ENCODE measurements around the gene FAM83C. TPM values are rescaled to one million over a fixed set of nuclear protein-coding genes. Genes with fewer than 3 reads are reported as not detected.

The FAM83C gene
- total and polyA plus RNA-seq, 10 of the 15 experiments (the other 5 are each of a cell fraction or from before 2014, with no cell fraction given), result not detected

- TF ChIP-seq, protein P1, sequence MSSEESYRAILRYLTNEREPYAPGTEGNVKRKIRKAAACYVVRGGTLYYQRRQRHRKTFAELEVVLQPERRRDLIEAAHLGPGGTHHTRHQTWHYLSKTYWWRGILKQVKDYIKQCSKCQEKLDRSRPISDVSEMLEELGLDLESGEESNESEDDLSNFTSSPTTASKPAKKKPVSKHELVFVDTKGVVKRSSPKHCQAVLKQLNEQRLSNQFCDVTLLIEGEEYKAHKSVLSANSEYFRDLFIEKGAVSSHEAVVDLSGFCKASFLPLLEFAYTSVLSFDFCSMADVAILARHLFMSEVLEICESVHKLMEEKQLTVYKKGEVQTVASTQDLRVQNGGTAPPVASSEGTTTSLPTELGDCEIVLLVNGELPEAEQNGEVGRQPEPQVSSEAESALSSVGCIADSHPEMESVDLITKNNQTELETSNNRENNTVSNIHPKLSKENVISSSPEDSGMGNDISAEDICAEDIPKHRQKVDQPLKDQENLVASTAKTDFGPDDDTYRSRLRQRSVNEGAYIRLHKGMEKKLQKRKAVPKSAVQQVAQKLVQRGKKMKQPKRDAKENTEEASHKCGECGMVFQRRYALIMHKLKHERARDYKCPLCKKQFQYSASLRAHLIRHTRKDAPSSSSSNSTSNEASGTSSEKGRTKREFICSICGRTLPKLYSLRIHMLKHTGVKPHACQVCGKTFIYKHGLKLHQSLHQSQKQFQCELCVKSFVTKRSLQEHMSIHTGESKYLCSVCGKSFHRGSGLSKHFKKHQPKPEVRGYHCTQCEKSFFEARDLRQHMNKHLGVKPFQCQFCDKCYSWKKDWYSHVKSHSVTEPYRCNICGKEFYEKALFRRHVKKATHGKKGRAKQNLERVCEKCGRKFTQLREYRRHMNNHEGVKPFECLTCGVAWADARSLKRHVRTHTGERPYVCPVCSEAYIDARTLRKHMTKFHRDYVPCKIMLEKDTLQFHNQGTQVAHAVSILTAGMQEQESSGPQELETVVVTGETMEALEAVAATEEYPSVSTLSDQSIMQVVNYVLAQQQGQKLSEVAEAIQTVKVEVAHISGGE (CRISPR knock-in tag; IDR thresholded peaks at IDR 0.05), result no peak
Observed at GRCh38 chr20:35284267-35284991, 7.8 kb downstream of the FAM83C start, which contains the start of gene EIF6 (continued).

DNA sequence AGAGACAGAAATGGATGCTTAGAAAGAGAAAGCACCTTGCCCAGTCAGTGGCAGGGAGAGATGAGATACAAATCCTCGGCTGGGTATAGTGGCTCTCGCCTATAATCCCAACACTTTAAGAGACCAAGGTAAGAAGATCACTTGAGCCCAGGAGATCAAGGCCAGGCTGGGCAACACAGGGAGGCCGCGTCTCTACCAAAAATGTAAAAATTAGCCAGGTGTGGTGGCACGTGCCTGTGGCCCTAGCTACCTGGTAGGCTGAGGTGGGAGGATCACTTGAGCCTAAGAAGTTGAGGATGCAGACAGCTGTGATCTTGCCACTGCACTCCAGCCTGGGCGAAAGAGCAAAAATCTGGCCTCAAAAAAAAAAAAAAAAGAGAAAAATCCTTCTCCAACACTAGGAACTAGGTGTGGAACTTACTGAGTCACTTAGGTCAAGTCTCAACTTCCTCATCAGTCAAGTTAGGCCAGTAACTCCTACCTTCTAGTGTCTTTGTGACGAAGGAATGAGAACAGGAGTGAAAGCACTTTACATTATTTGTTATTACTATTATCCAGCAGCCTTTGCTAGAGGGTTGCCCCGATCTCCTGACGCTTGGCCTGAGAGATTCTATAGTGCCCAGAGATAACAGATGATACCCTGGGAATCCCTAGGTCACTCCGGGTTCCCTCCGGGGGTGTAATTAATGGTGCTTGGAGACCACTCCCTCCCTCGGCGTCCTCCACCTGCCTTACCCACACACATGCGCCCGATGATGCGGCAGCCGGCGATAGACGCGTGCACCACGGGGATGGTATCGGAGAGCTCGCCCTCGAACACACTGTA, 8.6 kb downstream of the FAM83C start:
- H3K27ac ChIP-seq (ENCODE audit: control insufficient read depth, insufficient read depth), result peak overlapping the region; percentile 49
- peak overlapping the region; percentile 100 for H3K4me3 ChIP-seq
- TF ChIP-seq BHLHE40 (IDR thresholded peaks at IDR 0.05; ENCODE audit: borderline replicate concordance in 1 of 2, low read depth in 2 of 2, low read length in 1 of 2) (peak; percentile 14 to 78; a peak in 2 of 4 replicates), POLR2AphosphoS5 (IDR thresholded peaks at IDR 0.05; ENCODE audit: low read length) (no peak), SREBF2 (IDR thresholded peaks at IDR 0.05; ENCODE audit: low read length) (no peak)
- TF ChIP-seq, protein P2, sequence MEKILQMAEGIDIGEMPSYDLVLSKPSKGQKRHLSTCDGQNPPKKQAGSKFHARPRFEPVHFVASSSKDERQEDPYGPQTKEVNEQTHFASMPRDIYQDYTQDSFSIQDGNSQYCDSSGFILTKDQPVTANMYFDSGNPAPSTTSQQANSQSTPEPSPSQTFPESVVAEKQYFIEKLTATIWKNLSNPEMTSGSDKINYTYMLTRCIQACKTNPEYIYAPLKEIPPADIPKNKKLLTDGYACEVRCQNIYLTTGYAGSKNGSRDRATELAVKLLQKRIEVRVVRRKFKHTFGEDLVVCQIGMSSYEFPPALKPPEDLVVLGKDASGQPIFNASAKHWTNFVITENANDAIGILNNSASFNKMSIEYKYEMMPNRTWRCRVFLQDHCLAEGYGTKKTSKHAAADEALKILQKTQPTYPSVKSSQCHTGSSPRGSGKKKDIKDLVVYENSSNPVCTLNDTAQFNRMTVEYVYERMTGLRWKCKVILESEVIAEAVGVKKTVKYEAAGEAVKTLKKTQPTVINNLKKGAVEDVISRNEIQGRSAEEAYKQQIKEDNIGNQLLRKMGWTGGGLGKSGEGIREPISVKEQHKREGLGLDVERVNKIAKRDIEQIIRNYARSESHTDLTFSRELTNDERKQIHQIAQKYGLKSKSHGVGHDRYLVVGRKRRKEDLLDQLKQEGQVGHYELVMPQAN (conservative IDR thresholded peaks at IDR 0.05), result no peak
- no peaks in the 10 kb centered on the region for H3K27me3 ChIP-seq (replicated peaks in 1 of 2; ENCODE audit: control insufficient read depth in 2 of 2, insufficient read depth in 2 of 2, low read length in 1 of 2)
- H4K20me1 ChIP-seq (ENCODE audit: control insufficient read depth, insufficient read depth), result peaks cover 6% of the 10 kb centered on the region; the same call in 1 of the 2 replicates
- RAD21 ChIA-PET (ENCODE audit: unreplicated experiment), result interaction anchor here (0.7 to 1.4 kb wide), 4 partner anchors 18 to 138 kb away, joined by 3 to 8 read pairs (median 4); no protein-coding TSS in a partner anchor
- SMC1A ChIA-PET (ENCODE audit: uncharacterized antibody, unreplicated experiment), result interaction anchor here (1.6 kb wide), 1 partner anchor 137 kb away, joined by 6 read pairs; the partner anchor contains the start of gene EDEM2
- H3K79me2 ChIP-seq (ENCODE audit: control insufficient read depth, insufficient read depth, low read length), result peaks cover 24% of the 10 kb centered on the region
- CTCF ChIA-PET, result interaction anchor here (0.6 to 3.4 kb wide), 5 partner anchors 11 to 187 kb away, joined by 3 to 14 read pairs (median 3); no protein-coding TSS in a partner anchor
- no peaks in the 10 kb centered on the region for H3K9me3 ChIP-seq (replicated peaks; ENCODE audit: control insufficient read depth, insufficient read depth, low read length)
- POLR2A ChIA-PET, result interaction anchor here (0.6 to 0.7 kb wide), 2 partner anchors 1491 to 1591 kb away, joined by 3 read pairs; no protein-coding TSS in a partner anchor
- intact Hi-C loops (cut with micrococcal nuclease; ENCODE audit: unreplicated experiment) (no loop called here), in situ Hi-C loops (cut with MboI) (no loop called here)
- H3K36me3 ChIP-seq (ENCODE audit: control insufficient read depth in 2 of 2, insufficient read depth in 2 of 2, low read length in 1 of 2), result peaks cover 11 to 15% of the 10 kb centered on the region in 2 experiments
- TSS peak; percentile 80 for BruUV-seq (replicated peaks)
- peak overlapping the region; percentile 96; the same call in 1 of the 2 replicates for H2AFZ ChIP-seq (ENCODE audit: control insufficient read depth, low read depth, low read length)
- DNase-seq (ENCODE audit: low read depth, low spot score), result no peak
- peak overlapping the region; percentile 66 for H3K4me2 ChIP-seq (ENCODE audit: control insufficient read depth, insufficient read depth)
- FAIRE-seq, result peak; percentile 56
- H3K4me1 ChIP-seq (ENCODE audit: control insufficient read depth, insufficient read depth, low read length), result peaks cover 3% of the 10 kb centered on the region; the same call in 1 of the 2 replicates
- WGBS (ENCODE audit: insufficient coverage, insufficient replicate concordance, low lambda C conversion rate, missing lambda C conversion rate), result 12% methylated on average over 24 of the region's 24 CpGs
- ATAC-seq, result peak; percentile 14
- H3K9ac ChIP-seq (ENCODE audit: control insufficient read depth, insufficient read depth, low read length), result peak overlapping the region; percentile 84
